Large intestine (tissue), 3 donors: Measurements from ENCODE around the gene NCAM1. TPM values are rescaled to one million over a fixed set of nuclear protein-coding genes. Genes with fewer than 3 reads are reported as not detected.
A peak's percentile ranks its signal among the peaks of the same experiment; 100 is the strongest.

Experiments used
- DNase-seq, 2 donors: peaks; one replicate each; pipeline versions ENCODE4 v3.0.0 to v3.0.0-alpha.2; 2013
- H3K27ac ChIP-seq: one replicate; pipeline ENCODE4 v1.5.1; 2013; ENCODE audit warnings: low read length
- H3K27me3 ChIP-seq: 2 replicates; pipeline ENCODE4 v1.6.1; 2013; ENCODE audit warnings: low read length; ENCODE audit not compliant: control insufficient read depth, insufficient read depth
- H3K36me3 ChIP-seq: 2 replicates; pipeline ENCODE4 v1.6.1; 2013; ENCODE audit warnings: low read length; ENCODE audit not compliant: control insufficient read depth, insufficient read depth
- H3K4me1 ChIP-seq: one replicate; pipeline ENCODE4 v1.6.1; 2013; ENCODE audit warnings: low read length; ENCODE audit not compliant: control insufficient read depth, insufficient read depth
- H3K4me3 ChIP-seq: one replicate; pipeline ENCODE4 v1.5.1; 2013; ENCODE audit warnings: low read length
- H3K9me3 ChIP-seq: one replicate; pipeline ENCODE4 v1.6.1; 2013; ENCODE audit warnings: mild to moderate bottlenecking, low read depth, low read length, moderate library complexity; ENCODE audit not compliant: control insufficient read depth
- WGBS: methylation state at CpG from one replicate; pipeline ENCODE4 v1.1.5; 2013; ENCODE audit warnings: low lambda C conversion rate; ENCODE audit not compliant: insufficient coverage; 5-methylcytosine and 5-hydroxymethylcytosine counted together
- polyA plus RNA-seq: library from polyadenylated mRNA; unstranded; fragments of 120-200 nt; gene quantifications from one replicate; pipeline ENCODE4 v1.2.1, GENCODE V29; 2013

The NCAM1 gene
- polyA plus RNA-seq, 1 donor: 63.0 TPM

GRCh38 chr11:112989198-112989597 is 28.0 kb downstream of the NCAM1 start:
- no peak overlapping the region for H3K4me3 ChIP-seq
- WGBS: no CpG with 5 or more reads among the region's 1 CpG
- DNase-seq: no peak

GRCh38 chr11:112993808-112994207 is 32.6 kb downstream of the NCAM1 start:
- H3K27me3 ChIP-seq: no peaks in the 10 kb centered on the region
- H3K9me3 ChIP-seq: peaks cover 5% of the 10 kb centered on the region
- no peak for DNase-seq

More at GRCh38 chr11:112989198-112989597, 28.0 kb downstream of the NCAM1 start:
- no peaks in the 10 kb centered on the region for H3K27me3 ChIP-seq
- H3K36me3 ChIP-seq: no peaks in the 10 kb centered on the region
- no peak overlapping the region for H3K27ac ChIP-seq
- H3K9me3 ChIP-seq: peaks cover 12% of the 10 kb centered on the region
- H3K4me1 ChIP-seq: no peaks in the 10 kb centered on the region

GRCh38 chr11:112995423-112996090 is 34.3 kb downstream of the NCAM1 start:
- no peaks in the 10 kb centered on the region for H3K27me3 ChIP-seq
- no peaks in the 10 kb centered on the region for H3K9me3 ChIP-seq
- H3K36me3 ChIP-seq: no peaks in the 10 kb centered on the region
- WGBS: no CpG with 5 or more reads among the region's 2 CpGs
- H3K27ac ChIP-seq: no peak overlapping the region
- DNase-seq: no peak
- H3K4me3 ChIP-seq: no peak overlapping the region
- no peaks in the 10 kb centered on the region for H3K4me1 ChIP-seq

More at GRCh38 chr11:112993808-112994207, 32.6 kb downstream of the NCAM1 start:
- Histone ChIP-seq H3K4me3 (no peak overlapping the region), H3K4me1 (no peaks in the 10 kb centered on the region), H3K36me3 (no peaks in the 10 kb centered on the region), H3K27ac (no peak overlapping the region)

- 90% methylated on average over 2 of the region's 2 CpGs for WGBS
- H3K4me3 ChIP-seq: no peak overlapping the region
- H3K9me3 ChIP-seq: no peaks in the 10 kb centered on the region
- H3K4me1 ChIP-seq: no peaks in the 10 kb centered on the region
- H3K27me3 ChIP-seq: no peaks in the 10 kb centered on the region
- no peak overlapping the region for H3K27ac ChIP-seq
- no peak for DNase-seq
- H3K36me3 ChIP-seq: no peaks in the 10 kb centered on the region
Measured at GRCh38 chr11:112996994-112997393, 35.8 kb downstream of the NCAM1 start.

DNA sequence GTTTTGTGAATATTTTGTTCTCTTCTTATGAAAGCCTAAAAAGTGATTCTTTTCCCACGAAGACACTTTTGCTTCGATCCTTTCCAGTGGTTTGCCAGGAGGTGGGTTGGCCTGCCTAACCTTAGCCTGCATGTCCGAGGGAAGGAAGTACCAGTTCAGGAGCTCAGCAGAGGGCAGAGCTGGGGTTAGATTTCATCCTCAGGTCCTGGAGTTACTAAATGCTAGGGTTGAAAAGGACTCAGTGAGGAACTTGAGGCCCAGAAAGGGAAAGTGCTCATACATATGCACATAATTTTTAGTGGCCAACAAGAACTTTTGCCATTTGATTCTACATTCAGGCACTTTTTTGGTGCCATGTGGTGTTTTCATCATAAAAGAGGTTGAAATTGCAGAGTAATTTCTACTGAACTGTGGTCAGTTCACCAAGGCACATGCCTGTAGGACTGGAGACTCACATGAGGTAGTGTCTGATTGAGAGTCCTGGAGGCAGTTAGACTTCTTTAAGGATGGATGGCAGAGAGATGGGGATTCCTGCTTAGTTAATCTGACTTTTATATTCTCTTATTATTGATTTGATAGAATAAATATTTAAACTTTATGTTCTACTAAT is 36.7 kb downstream of the NCAM1 start:
- DNase-seq: no peak
- WGBS: no CpG with 5 or more reads among the region's 3 CpGs
- H3K27ac ChIP-seq: no peak overlapping the region
- H3K9me3 ChIP-seq: no peaks in the 10 kb centered on the region
- no peaks in the 10 kb centered on the region for H3K27me3 ChIP-seq
- H3K4me1 ChIP-seq: no peaks in the 10 kb centered on the region
- H3K4me3 ChIP-seq: no peak overlapping the region
- no peaks in the 10 kb centered on the region for H3K36me3 ChIP-seq

GRCh38 chr11:112999520-112999919 is 38.3 kb downstream of the NCAM1 start:
- DNase-seq: no peak
- H3K4me1 ChIP-seq: no peaks in the 10 kb centered on the region
- 100% methylated on average over 1 of the region's 2 CpGs for WGBS

DNA sequence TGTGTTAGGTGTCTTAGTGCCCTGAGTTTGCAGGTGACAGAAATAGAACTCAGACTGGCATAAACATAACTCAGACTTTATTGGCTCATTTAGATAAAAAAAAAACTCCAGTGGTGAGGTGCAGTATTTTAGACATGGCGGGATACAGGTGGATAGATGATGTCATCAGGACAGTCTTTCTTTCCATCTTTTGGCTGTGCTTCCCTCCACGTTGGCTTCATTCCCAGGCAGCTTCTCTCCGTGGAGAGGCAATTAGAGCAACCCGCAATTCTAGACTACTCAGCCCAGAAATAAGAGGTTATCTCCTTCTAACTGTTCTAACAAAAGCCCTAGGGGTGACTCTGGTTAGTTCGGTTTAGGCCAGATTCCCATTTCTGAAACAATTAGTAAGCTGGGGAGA is 40.5 kb downstream of the NCAM1 start:
- H3K9me3 ChIP-seq: no peaks in the 10 kb centered on the region
- H3K36me3 ChIP-seq: no peaks in the 10 kb centered on the region
- no peak overlapping the region for H3K4me3 ChIP-seq
- no peak overlapping the region for H3K27ac ChIP-seq
- no CpG with 5 or more reads among the region's 5 CpGs for WGBS
- DNase-seq: peak in 1 of 2 donors; percentile 5
- no peaks in the 10 kb centered on the region for H3K4me1 ChIP-seq
- no peaks in the 10 kb centered on the region for H3K27me3 ChIP-seq

More at GRCh38 chr11:112999520-112999919, 38.3 kb downstream of the NCAM1 start:
- no peaks in the 10 kb centered on the region for H3K9me3 ChIP-seq
- H3K27me3 ChIP-seq: no peaks in the 10 kb centered on the region
- no peak overlapping the region for H3K27ac ChIP-seq
- no peak overlapping the region for H3K4me3 ChIP-seq
- H3K36me3 ChIP-seq: no peaks in the 10 kb centered on the region

DNA sequence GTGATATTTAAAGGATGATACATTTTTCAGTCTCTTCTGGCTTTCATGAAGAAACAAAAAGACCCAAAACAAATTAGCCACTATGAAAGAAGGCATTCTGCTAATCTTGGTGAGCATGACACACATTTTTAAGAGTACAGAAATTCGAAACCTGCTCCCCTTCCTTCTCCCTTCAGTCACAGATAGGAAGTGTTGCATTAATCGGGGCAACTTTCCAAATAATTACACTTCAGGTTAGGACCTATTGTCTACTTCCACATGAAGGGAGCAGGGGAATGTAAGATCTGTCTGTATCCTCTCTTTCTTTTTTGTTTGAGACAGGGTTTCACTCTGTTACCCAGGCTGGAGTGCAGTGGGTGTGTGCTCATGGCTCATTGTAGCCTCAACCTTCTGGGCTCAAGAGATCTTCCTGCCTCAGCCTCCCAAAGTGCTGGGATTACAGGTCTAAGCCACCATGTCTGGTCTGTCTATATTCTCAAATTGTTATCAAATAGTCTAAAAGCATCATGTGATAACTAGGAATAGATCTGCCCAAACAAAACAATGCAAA is 45.8 kb downstream of the NCAM1 start:
- Histone ChIP-seq H3K4me1 (no peaks in the 10 kb centered on the region), H3K9me3 (no peaks in the 10 kb centered on the region), H3K27me3 (no peaks in the 10 kb centered on the region), H3K27ac (no peak overlapping the region), H3K4me3 (no peak overlapping the region), H3K36me3 (no peaks in the 10 kb centered on the region)
- WGBS: 60% methylated on average over 1 of the region's 2 CpGs
- no peak for DNase-seq

DNA sequence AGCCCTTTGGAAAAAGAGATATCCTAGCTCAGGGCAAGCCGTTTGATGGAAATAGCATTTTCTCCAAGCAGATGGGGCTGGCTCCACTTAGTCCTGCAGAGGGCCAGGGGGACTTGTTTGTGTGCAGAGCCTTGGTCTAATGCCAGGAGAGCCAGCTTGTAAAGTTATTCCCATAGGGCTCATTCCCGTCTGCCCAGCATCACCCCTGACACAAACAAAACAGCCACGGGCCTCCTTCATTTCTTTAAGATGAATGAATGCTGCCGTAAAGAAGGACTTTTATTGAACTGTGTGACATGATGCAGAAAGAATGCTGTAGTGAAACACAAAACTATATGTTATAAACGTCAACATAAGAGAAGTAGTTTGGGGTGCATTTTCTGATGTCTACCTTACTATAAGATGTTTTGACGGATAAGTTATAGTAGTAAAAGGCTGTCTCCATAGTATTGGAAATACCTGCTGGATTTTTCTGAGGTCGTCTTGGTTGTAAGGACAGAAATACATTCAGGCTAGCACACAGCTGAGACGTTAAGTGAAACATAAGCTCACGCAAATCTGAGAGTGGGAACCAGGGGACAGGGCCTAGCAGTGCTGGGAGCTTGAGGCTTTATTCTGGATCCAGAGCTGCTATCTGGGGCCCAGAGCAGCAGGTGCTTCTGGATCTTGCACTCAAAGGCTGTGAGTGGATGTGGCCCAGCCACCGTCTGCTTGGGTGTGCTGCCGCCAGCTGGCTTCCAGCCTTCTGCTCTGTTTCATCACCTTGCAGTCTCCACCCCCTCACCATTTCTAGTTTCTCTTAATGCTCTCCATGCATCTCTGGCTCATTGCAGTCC is 53.3 kb downstream of the NCAM1 start:
- no peaks in the 10 kb centered on the region for H3K36me3 ChIP-seq
- no peaks in the 10 kb centered on the region for H3K9me3 ChIP-seq
- WGBS: 76% methylated on average over 2 of the region's 11 CpGs
- H3K4me3 ChIP-seq: no peak overlapping the region
- no peak overlapping the region for H3K27ac ChIP-seq
- H3K27me3 ChIP-seq: peaks cover 2% of the 10 kb centered on the region
- H3K4me1 ChIP-seq: no peaks in the 10 kb centered on the region
- DNase-seq: peak; percentile 6 to 9

- no peaks in the 10 kb centered on the region for H3K4me1 ChIP-seq
- peak overlapping the region; percentile 15 for H3K27ac ChIP-seq
- H3K4me3 ChIP-seq: no peak overlapping the region
- H3K27me3 ChIP-seq: peaks cover 2% of the 10 kb centered on the region
- H3K36me3 ChIP-seq: no peaks in the 10 kb centered on the region
- H3K9me3 ChIP-seq: no peaks in the 10 kb centered on the region
- DNase-seq: no peak
Measured at GRCh38 chr11:113015098-113015455, 53.9 kb downstream of the NCAM1 start.
